COLO668 (cell line): ENCODE results near the gene BTBD7.

ENCODE experiments used
- DNase-seq: peaks from one replicate; lab custom pipeline; 2025; ENCODE audit not compliant: unreplicated experiment; lab: John Stamatoyannopoulos, UW

BTBD7 gene

GRCh38 chr14:93302688-93303581 lies 29.9 kb downstream of the BTBD7 start:
- no peak for DNase-seq

- DNase-seq: no peak
These were observed 30.9 kb downstream of the BTBD7 start for GRCh38 chr14:93301821-93302447.

- no peak for DNase-seq
These were observed 33.0 kb downstream of the BTBD7 start for GRCh38 chr14:93299866-93300265.

- no peak for DNase-seq
These were observed 33.4 kb downstream of the BTBD7 start for GRCh38 chr14:93299416-93299815.

- no peak for DNase-seq
These were observed 37.2 kb downstream of the BTBD7 start for GRCh38 chr14:93295541-93296220.

GRCh38 chr14:93286212-93286890 lies 46.5 kb downstream of the BTBD7 start:
- DNase-seq: no peak

GRCh38 chr14:93285044-93285443 lies 47.8 kb downstream of the BTBD7 start:
- DNase-seq: no peak

- DNase-seq: no peak
These were observed 50.9 kb downstream of the BTBD7 start for GRCh38 chr14:93281937-93282336.

- DNase-seq: no peak
These were observed 52.1 kb downstream of the BTBD7 start for GRCh38 chr14:93280743-93281142.

GRCh38 chr14:93276031-93276716 lies 56.7 kb downstream of the BTBD7 start:
- no peak for DNase-seq

GRCh38 chr14:93274055-93274806 lies 58.6 kb downstream of the BTBD7 start:
- DNase-seq: no peak

- no peak for DNase-seq
These were observed 61.7 kb downstream of the BTBD7 start for GRCh38 chr14:93271111-93271510.

GRCh38 chr14:93269341-93270068 lies 63.3 kb downstream of the BTBD7 start:
- DNase-seq: no peak

- no peak for DNase-seq
These were observed 64.4 kb downstream of the BTBD7 start for GRCh38 chr14:93268406-93268805.

- DNase-seq: no peak
These were observed 65.6 kb downstream of the BTBD7 start for GRCh38 chr14:93267149-93267711.

- DNase-seq: no peak
These were observed 66.7 kb downstream of the BTBD7 start for GRCh38 chr14:93266127-93266526.

GRCh38 chr14:93263416-93263815 lies 69.4 kb downstream of the BTBD7 start:
- DNase-seq: no peak

- no peak for DNase-seq
These were observed 70.4 kb downstream of the BTBD7 start for GRCh38 chr14:93262446-93262845.
